Limb (tissue), 2 donors: ENCODE results near the gene TPX2.

Source experiments
- DNase-seq, 2 donors: peaks; one replicate each; pipeline ENCODE4 v3.0.0-alpha.2; 2016; ENCODE audit errors: extremely low spot score in 2 of 2

The TPX2 gene

DNA sequence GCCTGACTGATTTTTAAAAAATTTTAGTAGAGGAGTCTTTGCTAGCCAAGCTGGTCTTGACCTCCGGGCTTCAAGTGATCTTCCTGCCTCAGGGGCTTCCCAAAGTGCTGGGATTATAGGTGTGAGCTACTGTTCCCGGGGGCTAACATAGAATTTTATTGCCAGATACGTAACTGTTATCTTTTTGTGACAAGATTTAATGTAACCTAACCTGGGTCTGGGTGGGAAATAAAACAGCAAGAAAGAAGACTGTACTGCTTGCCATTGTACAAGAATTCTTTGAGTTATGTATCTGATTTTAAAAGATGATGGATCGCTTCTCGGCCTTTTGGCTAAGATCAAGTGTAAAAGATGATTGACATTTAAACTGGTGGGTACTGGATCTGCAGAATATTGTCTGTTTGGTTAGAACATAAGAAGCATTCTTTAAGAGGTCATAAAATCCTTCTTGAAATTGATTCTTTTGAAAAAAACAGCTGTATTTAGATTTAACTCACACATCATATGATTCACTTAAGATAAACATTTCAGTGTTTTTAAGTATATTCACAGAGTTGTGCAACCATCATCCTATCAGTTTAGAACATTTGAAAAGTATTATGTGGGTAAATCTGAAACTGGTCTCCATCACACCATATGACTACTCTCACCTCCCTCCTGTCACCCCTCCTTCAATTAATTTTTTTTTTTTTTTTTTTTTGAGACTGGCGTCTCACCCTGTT is 21.6 kb downstream of the TPX2 start:
- DNase-seq: no peak

DNA sequence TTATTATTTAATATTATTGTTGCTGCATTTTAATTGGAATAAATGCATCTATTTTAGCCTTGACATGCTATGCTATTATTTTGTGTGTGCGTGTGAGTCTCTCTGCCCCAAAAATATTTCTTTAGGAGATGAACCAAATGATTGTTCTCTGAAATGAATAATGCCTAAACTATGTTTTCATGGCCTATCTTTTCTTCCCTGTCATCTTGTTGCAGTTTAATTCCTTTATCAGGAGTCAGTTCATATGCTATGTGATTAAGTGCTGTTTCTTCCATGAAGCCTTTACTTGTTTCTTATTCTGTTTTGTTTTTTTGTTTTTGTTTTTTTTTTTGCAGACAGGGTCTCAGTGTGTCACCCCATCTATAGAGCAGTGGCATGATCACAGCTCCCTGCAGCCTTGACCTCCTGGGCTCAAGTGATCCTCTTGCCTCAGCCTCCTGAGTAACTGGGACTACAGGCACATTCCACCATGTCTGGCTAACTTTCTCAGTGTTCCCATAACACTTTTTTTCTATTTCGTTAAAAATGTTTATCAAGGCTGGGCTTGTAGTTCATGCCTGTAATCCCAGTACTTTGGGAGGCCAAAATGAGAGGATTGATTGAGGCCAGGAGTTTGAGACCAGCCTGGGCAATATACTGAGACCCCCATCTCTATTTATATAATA is 25.7 kb downstream of the TPX2 start:
- no peak for DNase-seq

GRCh38 chr20:31767805-31768204 is 28.7 kb downstream of the TPX2 start:
- no peak for DNase-seq

- no peak for DNase-seq
Measured at GRCh38 chr20:31769681-31770080, 30.6 kb downstream of the TPX2 start.

GRCh38 chr20:31770243-31770642 is 31.2 kb downstream of the TPX2 start:
- no peak for DNase-seq

DNA sequence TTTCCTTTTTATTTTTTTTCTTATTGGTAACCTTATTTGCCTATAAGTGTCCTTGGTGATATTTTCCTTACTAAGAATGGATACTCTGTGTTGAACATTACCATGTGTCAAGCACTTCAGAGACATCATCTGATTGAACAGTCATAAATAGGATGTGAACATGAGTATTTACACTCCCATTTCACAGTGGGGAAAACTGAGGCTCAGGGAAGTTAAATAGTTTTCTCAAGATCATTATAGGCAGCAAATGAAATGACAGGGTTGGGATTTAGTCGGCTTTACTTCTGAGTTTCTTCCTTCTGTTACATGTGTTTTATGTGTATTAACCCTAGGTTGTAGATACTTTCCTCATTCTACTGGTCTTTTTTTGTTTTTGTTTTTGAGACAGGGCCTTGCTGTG is 35.3 kb downstream of the TPX2 start:
- no peak for DNase-seq

- no peak for DNase-seq
Measured at GRCh38 chr20:31780839-31781238, 41.7 kb downstream of the TPX2 start.

GRCh38 chr20:31781945-31782344 is 42.9 kb downstream of the TPX2 start:
- DNase-seq: no peak

GRCh38 chr20:31784354-31785044 is 45.4 kb downstream of the TPX2 start:
- no peak for DNase-seq

DNA sequence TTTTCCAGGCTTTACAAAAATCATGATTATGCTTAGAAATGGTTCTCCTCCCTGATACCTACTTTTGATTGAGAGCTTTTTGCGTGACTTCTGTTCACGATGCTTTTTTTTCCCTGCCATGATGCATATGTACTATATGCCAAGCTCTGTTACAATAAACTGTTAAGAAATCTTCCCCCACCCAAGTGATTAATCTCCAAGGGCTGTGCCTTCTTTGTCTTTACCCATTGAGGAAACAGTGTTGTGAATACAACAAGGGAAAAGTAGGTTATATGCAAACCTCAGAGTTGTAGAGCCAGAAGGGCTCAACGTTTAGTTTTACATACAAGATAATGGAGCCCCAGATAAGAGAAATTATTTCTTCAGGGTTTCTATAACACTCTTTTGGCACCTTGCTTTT is 46.0 kb downstream of the TPX2 start:
- DNase-seq: no peak

GRCh38 chr20:31788578-31788977 is 49.5 kb downstream of the TPX2 start:
- DNase-seq: no peak

DNA sequence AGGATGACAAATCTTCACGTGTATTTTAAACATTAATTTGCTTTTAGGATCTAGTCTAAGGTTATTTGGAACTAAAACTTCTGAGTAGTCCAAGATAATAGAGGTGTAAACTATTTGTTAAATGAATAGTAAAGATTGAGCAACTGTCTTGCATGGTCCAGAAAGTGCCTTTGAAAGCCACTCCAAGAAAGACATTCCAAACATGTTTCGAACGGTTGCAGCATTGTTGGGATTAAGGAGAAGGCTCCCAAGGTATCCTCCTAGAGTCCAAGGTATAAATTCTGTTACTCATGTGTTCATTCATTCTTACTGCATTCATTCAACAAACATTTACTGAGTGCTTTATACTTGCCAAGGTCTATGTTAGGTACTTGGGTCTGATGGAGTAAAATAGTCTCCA is 51.3 kb downstream of the TPX2 start:
- no peak for DNase-seq

DNA sequence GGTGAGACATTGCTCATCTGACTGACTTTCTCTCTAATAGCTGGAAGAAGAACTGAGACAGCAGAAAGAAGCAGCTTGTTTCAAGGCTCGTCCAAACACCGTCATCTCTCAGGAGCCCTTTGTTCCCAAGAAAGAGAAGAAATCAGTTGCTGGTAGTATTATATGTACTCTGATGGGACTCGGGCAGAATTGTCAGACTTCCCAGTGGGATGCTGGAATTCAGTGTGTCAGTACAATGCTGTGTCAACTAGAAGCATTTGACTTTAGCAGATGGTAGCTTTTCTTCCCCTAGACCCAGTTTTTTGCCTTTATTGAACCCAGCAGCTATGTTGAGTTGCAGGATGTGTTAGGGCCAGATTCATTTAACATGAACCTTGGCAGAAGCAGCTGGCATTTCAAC is 58.3 kb downstream of the TPX2 start:
- DNase-seq: no peak

- no peak for DNase-seq
Measured at GRCh38 chr20:31801508-31801907, 62.4 kb downstream of the TPX2 start.

GRCh38 chr20:31803552-31804291 is 64.6 kb downstream of the TPX2 start:
- no peak for DNase-seq

DNA sequence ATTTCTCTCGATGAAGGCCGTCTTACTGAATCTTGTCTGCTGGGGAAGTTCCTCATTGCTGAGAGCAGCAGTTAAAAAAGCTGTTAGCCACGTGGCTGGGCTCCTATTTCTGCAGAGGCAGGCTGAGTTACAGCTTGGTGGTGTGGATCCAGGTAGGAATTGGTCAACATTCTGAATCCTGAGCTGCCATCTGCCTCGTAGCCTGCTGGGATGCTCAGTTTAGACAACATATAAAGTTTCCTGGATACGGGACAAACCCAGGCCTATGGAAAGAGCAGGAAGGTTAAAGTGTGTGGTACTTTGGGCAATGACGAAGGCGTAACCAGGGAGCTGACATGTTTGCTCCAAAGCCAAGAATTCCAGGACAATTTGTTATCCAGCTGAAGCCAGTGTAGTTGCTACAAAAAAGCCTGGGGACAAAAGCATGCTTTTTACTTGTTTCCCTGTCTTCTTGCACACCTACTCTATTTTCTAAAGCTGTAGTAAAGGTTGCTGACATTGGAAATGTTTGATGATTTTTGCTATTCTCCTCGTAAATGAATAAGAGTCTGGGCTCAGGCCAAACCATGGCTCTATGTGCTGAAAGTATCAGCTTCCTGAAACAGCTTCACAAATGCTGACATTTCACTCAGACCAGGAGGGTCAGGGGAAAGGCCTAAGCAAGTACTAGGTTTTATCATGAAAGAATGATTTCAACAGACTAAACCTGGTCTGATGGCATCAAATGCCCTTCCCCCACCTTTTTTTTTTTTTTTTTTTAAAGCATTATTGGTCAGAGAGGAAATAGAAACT is 67.7 kb downstream of the TPX2 start:
- DNase-seq: no peak

DNA sequence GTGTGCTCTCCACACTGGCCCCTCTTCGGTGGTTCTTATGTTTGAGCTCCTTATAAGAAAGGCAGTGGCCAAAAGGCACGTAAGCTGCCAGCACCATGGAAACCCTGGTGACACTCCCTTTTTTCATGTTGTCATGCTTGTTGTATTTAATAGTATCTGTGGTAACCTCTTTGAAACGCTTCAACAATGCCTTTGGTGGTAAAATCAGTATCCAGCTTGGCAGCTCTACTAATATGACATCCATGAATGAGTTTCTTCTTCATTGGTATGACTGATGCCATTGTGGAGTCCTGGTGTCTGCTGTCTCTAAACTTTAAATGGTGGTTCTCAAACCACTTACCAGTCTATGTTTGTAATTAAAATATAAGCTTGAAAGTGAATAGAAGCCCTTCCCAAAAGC is 69.4 kb downstream of the TPX2 start:
- no peak for DNase-seq

GRCh38 chr20:31809661-31810060 is 70.6 kb downstream of the TPX2 start:
- DNase-seq: no peak

GRCh38 chr20:31811198-31811597 is 72.1 kb downstream of the TPX2 start:
- no peak for DNase-seq

DNA sequence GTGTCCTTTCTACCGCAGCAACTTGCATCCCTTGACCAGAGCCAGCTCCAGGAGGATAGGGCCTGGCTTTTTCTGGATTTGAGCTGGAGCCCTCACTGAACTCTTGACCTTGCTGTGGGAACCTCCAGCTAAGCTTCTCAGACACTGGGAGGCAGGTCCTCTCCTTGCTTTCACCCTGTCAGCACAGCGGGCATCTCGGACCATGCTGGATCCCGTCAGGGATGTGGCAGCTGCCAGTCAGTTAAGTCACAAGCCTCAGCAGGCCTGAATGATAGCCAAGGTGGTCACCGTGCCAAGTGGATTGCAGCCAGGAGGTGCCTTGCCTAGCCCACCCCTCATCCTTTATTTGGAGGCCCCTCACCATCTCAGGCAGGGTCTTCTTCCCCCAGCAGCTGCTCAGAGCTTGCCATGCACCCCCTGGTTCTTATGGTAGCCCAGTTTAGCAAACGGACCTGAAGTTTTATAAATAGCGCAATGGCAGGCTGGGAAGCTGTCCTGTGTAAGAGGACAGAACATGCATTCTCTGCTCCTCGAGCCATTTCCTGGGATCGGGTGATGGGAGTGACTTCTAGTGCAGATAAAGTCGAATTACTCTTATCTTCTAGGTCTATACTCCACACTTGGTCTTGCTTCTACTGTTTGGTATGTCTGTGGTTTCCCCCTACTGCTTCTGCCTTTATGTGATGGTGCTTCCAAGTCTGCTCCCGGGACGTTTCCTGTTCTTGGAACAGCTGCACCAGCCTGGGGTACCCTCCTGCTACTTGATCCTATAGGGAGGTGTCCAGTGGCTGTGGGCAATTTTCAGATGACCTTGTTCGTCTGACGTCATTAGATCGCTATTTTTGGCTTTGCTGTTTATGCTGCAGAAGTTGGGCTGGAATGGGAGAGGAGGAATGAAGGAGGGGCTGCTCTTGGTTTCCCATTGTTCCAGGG is 73.0 kb downstream of the TPX2 start:
- peak in 1 of 2 donors; percentile 75 for DNase-seq
